AG04450 (cell line): ENCODE measurements around the gene CSNK1G1. TPM values are rescaled to one million over a fixed set of nuclear protein-coding genes. Genes with fewer than 3 reads are reported as not detected.

Experiments used
- CTCF ChIA-PET: fragments of 300-600, 350-600 bp; formaldehyde crosslinking; extraction: SDS; loops from one replicate; lab custom pipeline; 2022; ENCODE audit warnings: antibody characterized with exemption, inconsistent platforms; lab: Charles Lee
- POLR2A ChIA-PET: fragments of 350-600 bp; formaldehyde crosslinking; extraction: SDS; loops from one replicate; lab custom pipeline; 2021; ENCODE audit warnings: antibody characterized with exemption, inconsistent platforms; lab: Yijun Ruan, JAX
- DNase-seq: peaks from one replicate; pipeline ENCODE4 v3.0.0-alpha.2; 2011; ENCODE audit warnings: low read depth, low spot score
- H3K27ac ChIP-seq: one replicate; pipeline ENCODE4 v1.5.1; 2012; ENCODE audit warnings: low read depth, low read length, control low read depth
- H3K27me3 ChIP-seq: one replicate; pipeline ENCODE4 v1.6.0; 2012; ENCODE audit warnings: low read length; ENCODE audit not compliant: control insufficient read depth, insufficient read depth
- H3K4me3 ChIP-seq: 2 replicates; pipeline ENCODE4 v1.5.1; 2011; ENCODE audit warnings: mild to moderate bottlenecking, low read depth, low read length, control low read depth
- H3K9me3 ChIP-seq: 2 replicates; pipeline ENCODE4 v1.5.1; 2012; ENCODE audit warnings: low read length; ENCODE audit not compliant: control insufficient read depth, insufficient read depth
- polyA plus RNA-seq: library from polyadenylated mRNA; depleted of rRNA; stranded (reverse); fragments of >200 nt; gene quantifications from 2 replicates; pipeline ENCODE4 v1.2.3, GENCODE V29; 2011
- TF ChIP-seq, protein P1 (sequence below): IDR thresholded peaks from 2 replicates; pipeline ENCODE4 v1.5.1; 2011; ENCODE audit warnings: low read depth, low read length, control low read depth, inconsistent platforms

The CSNK1G1 gene
- polyA plus RNA-seq, 1 experiment, result 24.3 TPM

DNA sequence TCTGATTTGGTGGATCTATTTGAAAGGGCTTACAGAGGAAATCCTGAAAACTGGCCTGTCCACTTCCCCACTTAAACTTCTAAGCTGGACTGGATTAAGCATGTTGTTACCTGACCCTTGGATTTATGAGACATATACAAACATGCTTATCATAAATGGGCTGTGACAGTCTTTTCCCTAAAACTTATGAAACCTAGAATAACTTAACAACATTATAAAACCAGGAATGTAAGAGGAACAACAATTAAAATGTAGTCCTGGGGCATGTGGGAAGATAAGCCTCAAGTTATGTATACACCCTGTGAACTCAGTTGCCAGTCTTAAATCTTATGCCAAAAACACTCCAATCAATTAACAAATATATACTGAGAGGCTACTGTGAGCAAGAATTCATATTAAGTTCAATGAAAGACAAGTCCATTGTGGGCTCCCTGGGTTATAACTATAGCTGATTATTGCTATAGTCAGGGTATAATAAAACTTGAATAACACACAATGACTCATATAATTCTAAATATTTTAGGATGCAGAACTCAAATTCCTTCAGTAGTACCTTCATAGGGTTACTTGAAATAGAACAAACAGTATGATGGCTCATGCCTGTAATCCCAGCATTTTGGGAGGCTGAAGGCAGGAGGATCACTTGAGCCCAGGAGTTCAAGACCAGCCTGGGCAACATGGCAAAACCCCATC is 105.9 kb downstream of the CSNK1G1 start:
- peak; percentile 20 for DNase-seq
- TF ChIP-seq, protein P1, sequence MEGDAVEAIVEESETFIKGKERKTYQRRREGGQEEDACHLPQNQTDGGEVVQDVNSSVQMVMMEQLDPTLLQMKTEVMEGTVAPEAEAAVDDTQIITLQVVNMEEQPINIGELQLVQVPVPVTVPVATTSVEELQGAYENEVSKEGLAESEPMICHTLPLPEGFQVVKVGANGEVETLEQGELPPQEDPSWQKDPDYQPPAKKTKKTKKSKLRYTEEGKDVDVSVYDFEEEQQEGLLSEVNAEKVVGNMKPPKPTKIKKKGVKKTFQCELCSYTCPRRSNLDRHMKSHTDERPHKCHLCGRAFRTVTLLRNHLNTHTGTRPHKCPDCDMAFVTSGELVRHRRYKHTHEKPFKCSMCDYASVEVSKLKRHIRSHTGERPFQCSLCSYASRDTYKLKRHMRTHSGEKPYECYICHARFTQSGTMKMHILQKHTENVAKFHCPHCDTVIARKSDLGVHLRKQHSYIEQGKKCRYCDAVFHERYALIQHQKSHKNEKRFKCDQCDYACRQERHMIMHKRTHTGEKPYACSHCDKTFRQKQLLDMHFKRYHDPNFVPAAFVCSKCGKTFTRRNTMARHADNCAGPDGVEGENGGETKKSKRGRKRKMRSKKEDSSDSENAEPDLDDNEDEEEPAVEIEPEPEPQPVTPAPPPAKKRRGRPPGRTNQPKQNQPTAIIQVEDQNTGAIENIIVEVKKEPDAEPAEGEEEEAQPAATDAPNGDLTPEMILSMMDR, result no peak
- Histone ChIP-seq H3K27ac (no peak overlapping the region), H3K4me3 (no peak overlapping the region), H3K9me3 (no peaks in the 10 kb centered on the region), H3K27me3 (no peaks in the 10 kb centered on the region)
- ChIA-PET POLR2A (no interaction called here), CTCF (no interaction called here)

DNA sequence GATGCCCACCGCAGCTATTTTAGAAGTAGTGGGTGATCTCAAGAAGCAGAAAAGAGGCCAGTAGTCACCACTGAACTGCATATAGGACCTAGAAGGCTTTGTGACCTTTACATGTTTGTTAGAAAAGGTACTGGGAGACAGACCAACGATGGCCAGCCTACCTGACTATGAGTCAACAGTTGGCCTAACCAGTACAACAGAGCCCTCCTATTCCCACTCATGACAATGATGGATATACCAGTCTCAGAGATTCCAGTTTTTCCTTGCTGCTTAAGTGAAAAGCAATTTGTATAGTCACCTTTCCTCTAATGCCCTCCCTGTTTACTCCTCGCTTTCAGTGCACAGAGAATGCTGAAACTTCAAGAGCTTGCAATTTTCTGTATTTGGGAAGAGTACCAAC is 106.6 kb downstream of the CSNK1G1 start:
- no peak overlapping the region for H3K27ac ChIP-seq
- ChIA-PET POLR2A (no interaction called here), CTCF (no interaction called here)
- H3K9me3 ChIP-seq, result no peaks in the 10 kb centered on the region
- no peak overlapping the region for H3K4me3 ChIP-seq
- TF ChIP-seq, protein P1, result no peak
- no peaks in the 10 kb centered on the region for H3K27me3 ChIP-seq
- DNase-seq, result no peak

DNA sequence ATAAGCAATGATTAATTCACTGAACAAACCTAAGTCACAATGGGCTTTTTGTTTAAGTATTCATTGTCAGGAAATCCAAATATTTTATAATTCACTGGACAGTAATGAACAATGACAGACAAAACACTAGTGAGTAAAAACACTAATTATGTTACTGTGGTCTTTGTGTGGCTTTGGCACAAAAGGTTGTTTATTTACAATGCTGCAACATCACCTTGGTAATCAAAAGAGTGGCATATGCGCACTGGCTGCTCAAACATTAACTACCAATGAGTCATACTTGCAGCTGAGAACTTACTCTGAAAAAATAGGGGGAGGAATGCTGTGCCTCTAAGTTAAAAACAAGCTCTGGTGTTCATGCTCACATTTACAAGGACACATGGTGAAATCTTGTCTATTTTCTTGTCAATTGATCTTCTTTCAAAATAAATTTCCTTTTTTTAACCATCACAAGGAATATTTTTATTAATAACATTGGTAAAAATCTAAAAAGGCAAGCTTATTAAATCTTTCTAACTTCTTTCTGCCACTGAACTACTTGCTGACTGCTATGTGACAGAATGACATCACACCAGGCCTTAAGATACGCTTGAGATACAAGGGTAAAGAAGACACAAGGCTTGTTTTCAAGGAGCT is 107.9 kb downstream of the CSNK1G1 start:
- H3K9me3 ChIP-seq, result no peaks in the 10 kb centered on the region
- TF ChIP-seq, protein P1, result no peak
- no peak overlapping the region for H3K4me3 ChIP-seq
- CTCF ChIA-PET, result interaction anchor here (0.9 kb wide), 1 partner anchor 26 kb away, joined by 3 read pairs; no protein-coding TSS in a partner anchor
- no peak overlapping the region for H3K27ac ChIP-seq
- DNase-seq, result peak; percentile 60
- H3K27me3 ChIP-seq, result no peaks in the 10 kb centered on the region
- POLR2A ChIA-PET, result interaction anchor here (0.6 to 1.0 kb wide), 2 partner anchors 15 to 46 kb away, joined by 3 read pairs; no protein-coding TSS in a partner anchor

DNA sequence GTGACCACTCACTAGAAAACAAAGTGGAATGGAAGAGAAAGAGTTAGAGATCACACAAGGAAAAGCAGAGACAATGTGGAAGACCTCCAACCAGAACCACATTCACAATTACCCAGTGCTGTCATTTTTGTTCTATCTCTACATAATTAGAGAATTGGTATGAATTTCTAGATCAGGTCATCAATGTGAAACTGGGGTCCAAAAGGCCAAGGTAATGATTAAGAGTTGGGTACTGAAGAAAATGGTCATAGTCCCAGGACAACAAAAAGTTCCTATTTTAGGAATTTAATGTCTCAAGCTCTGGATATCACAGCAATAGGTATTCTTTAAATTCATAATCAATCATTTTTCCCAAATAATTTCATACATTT is 108.5 kb downstream of the CSNK1G1 start:
- POLR2A ChIA-PET, result interaction anchor here (0.5 to 1.0 kb wide), 2 partner anchors 15 to 23 kb away, joined by 3 to 8 read pairs; no protein-coding TSS in a partner anchor
- CTCF ChIA-PET, result interaction anchor here (0.6 to 0.9 kb wide), 2 partner anchors 27 to 64 kb away, joined by 3 to 8 read pairs; no protein-coding TSS in a partner anchor
- H3K27me3 ChIP-seq, result no peaks in the 10 kb centered on the region

More for the DNA sequence above, 108.5 kb downstream of the CSNK1G1 start:
- TF ChIP-seq, protein P1, result no peak
- no peak overlapping the region for H3K4me3 ChIP-seq
- DNase-seq, result no peak
- H3K27ac ChIP-seq, result no peak overlapping the region
- no peaks in the 10 kb centered on the region for H3K9me3 ChIP-seq
